Ascending aorta (tissue), 2 donors: ENCODE data around the gene IL1RL1. TPM values are rescaled to one million over a fixed set of nuclear protein-coding genes. Genes with fewer than 3 reads are reported as not detected.
A peak's percentile ranks its signal among the peaks of the same experiment; 100 is the strongest.
"Not testable (repeated sequence)": the region's sequence is repeated elsewhere in the genome, so short reads cannot be mapped to it uniquely, and the experiment has no call there.

ENCODE experiments used
- DNase-seq, 2 donors: peaks; one replicate each; pipeline ENCODE4 v3.0.0-alpha.2; 2019; ENCODE audit warnings: low spot score in 2 of 2
- H3K27ac ChIP-seq, 2 donors: fragments of 200-600 bp; sonication (generic); one replicate each; pipeline ENCODE4 v1.5.1; 2016 to 2017; ENCODE audit warnings: mild to moderate bottlenecking in 1 of 2
- H3K27me3 ChIP-seq: fragments of 200-600 bp; sonication (generic); one replicate; pipeline ENCODE4 v1.5.1; 2017
- H3K36me3 ChIP-seq, 2 donors: fragments of 200-600 bp; sonication (generic); one replicate each; pipeline ENCODE4 v1.5.1; 2016
- H3K4me1 ChIP-seq, 2 donors: fragments of 200-600 bp; sonication (generic); one replicate each; pipeline ENCODE4 v1.5.1; 2016 to 2017; ENCODE audit warnings: mild to moderate bottlenecking in 1 of 2
- H3K4me3 ChIP-seq, 2 donors: fragments of 200-600 bp; sonication (generic); one replicate each; pipeline ENCODE4 v1.5.1; 2016 to 2017; ENCODE audit warnings: mild to moderate bottlenecking in 1 of 2
- H3K9me3 ChIP-seq, 2 donors: fragments of 200-600 bp; sonication (generic); one replicate each; pipeline ENCODE4 v1.5.1; 2016
- CTCF ChIP-seq, 3 experiments: fragments of 200-600 bp in 2 of 3; fragments of 450-650 bp in 1 of 3; sonication (generic) in 2 of 3; IDR thresholded peaks; one replicate each; pipeline ENCODE4 v1.5.1; 2016 to 2019; ENCODE audit warnings: antibody characterized with exemption in 3 of 3, mild to moderate bottlenecking in 1 of 3, moderate library complexity in 1 of 3
- intact Hi-C: fragments of 100-400 bp; cut with DNase I; formaldehyde crosslinking; loops from one replicate; pipeline ENCODE4 v1.15.1; 2023
- total RNA-seq: library from RNA; depleted of rRNA; stranded (reverse); fragments of >200 nt; gene quantifications from one replicate; pipeline ENCODE4 v1.1.0, GENCODE V29; 2016

The IL1RL1 gene
- total RNA-seq, 1 donor from 2014 or later, result 3.4 TPM

DNA sequence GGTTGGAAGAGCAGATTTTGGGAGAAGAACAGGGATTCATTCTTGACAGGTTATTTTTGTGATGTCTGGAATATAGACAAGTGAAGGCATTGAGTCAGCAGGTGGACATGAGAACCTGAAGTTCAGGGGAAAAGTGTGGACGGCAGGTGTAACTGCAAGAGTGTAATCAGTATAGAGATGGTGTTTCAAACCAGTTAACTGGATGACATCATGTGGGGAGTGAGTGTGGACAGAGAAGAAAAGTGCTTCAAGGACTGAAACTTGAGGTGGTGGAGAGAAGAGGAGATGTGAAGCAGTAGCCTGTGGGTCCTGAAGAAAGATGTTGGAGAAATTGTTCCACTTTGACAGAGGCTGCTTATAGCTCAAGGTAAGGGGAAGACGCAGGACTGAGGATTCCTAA lies 7.1 kb downstream of the IL1RL1 start:
- no peaks in the 10 kb centered on the region for H3K27me3 ChIP-seq
- H3K4me1 ChIP-seq, result no peaks in the 10 kb centered on the region
- H3K9me3 ChIP-seq, result no peaks in the 10 kb centered on the region
- DNase-seq, result no peak
- no peaks in the 10 kb centered on the region for H3K36me3 ChIP-seq
- intact Hi-C loops, result no loop called here
- H3K27ac ChIP-seq, result no peak overlapping the region
- H3K4me3 ChIP-seq, result no peak overlapping the region
- no peak for TF ChIP-seq CTCF (IDR thresholded peaks at IDR 0.05)

DNA sequence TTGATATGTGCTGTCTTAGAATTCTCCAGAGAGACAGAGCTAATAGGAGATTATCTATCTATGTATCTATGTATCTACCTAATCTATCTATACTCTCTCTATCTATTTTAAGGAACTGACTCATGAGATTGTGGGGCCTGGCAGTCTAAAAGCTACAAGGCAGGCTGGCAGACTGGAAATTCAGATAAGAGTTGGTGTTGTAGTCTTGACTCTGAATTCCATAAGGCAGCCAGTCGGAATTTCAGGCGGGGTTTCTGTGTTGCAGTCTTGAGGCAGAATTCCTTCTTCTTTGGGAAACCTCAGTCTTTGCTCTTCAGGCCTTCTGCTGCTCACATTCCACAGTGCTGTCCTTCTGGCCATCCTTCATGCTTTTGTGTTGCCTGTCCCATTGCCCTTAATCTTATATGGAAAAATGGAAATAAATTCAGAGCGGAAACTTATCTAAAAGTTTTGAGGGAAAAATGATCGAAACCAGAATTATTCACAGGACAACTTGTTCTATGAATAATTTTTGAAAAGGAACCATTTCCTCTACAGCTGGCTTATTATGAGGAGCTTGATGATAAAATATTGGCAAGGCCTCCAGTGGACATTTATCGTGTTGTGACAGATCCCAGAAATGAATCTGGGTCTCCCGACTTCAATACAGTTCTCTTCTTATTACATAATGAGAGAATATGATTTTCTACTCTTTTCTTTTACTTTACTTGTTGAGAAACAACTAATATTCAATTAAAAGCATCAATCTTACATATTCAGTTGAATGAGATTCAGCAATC lies 10.8 kb downstream of the IL1RL1 start:
- peak overlapping the region in 1 of 2 donors; percentile 45 for H3K27ac ChIP-seq
- intact Hi-C loops, result no loop called here
- no peak for TF ChIP-seq CTCF (IDR thresholded peaks at IDR 0.05)
- peaks cover 0 to 4% of the 10 kb centered on the region in 2 donors for H3K9me3 ChIP-seq
- no peak for DNase-seq
- H3K4me1 ChIP-seq, result no peaks in the 10 kb centered on the region
- H3K4me3 ChIP-seq, result no peak overlapping the region
- no peaks in the 10 kb centered on the region for H3K27me3 ChIP-seq
- no peaks in the 10 kb centered on the region for H3K36me3 ChIP-seq

GRCh38 chr2:102324914-102325313 lies 13.6 kb downstream of the IL1RL1 start:
- H3K9me3 ChIP-seq, DNase-seq, H3K36me3 ChIP-seq, H3K27me3 ChIP-seq, H3K27ac ChIP-seq, intact Hi-C loops, H3K4me1 ChIP-seq, H3K4me3 ChIP-seq: not testable (repeated sequence)

- DNase-seq, result no peak
- no peaks in the 10 kb centered on the region for H3K9me3 ChIP-seq
- intact Hi-C loops, result no loop called here
- H3K4me1 ChIP-seq, result peaks cover 5 to 6% of the 10 kb centered on the region in 2 donors
- no peak overlapping the region for H3K27ac ChIP-seq
- H3K27me3 ChIP-seq, result no peaks in the 10 kb centered on the region
- TF ChIP-seq CTCF (IDR thresholded peaks at IDR 0.05), result no peak
- no peaks in the 10 kb centered on the region for H3K36me3 ChIP-seq
- no peak overlapping the region for H3K4me3 ChIP-seq
These were observed 20.1 kb downstream of the IL1RL1 start for GRCh38 chr2:102331311-102331980.

GRCh38 chr2:102334486-102334885 lies 23.1 kb downstream of the IL1RL1 start:
- no peak for TF ChIP-seq CTCF (IDR thresholded peaks at IDR 0.05)
- H3K36me3 ChIP-seq, result no peaks in the 10 kb centered on the region
- peaks cover 5 to 6% of the 10 kb centered on the region in 2 donors for H3K4me1 ChIP-seq
- no peaks in the 10 kb centered on the region for H3K27me3 ChIP-seq
- intact Hi-C loops, result no loop called here
- no peaks in the 10 kb centered on the region for H3K9me3 ChIP-seq
- no peak overlapping the region for H3K27ac ChIP-seq
- DNase-seq, result no peak
- H3K4me3 ChIP-seq, result no peak overlapping the region

GRCh38 chr2:102335871-102336366 lies 24.6 kb downstream of the IL1RL1 start:
- DNase-seq, result no peak
- intact Hi-C loops, result no loop called here
- no peak for TF ChIP-seq CTCF (IDR thresholded peaks at IDR 0.05)
- no peaks in the 10 kb centered on the region for H3K36me3 ChIP-seq
- peak overlapping the region in 1 of 2 donors; percentile 54 for H3K27ac ChIP-seq
- H3K4me3 ChIP-seq, result no peak overlapping the region
- no peaks in the 10 kb centered on the region for H3K27me3 ChIP-seq
- H3K9me3 ChIP-seq, result no peaks in the 10 kb centered on the region
- H3K4me1 ChIP-seq, result peaks cover 5 to 6% of the 10 kb centered on the region in 2 donors
